ENCODE measurements around the gene FBXO46. TPM values are rescaled to one million over a fixed set of nuclear protein-coding genes. Genes with fewer than 3 reads are reported as not detected.

FBXO46 gene, protein sequence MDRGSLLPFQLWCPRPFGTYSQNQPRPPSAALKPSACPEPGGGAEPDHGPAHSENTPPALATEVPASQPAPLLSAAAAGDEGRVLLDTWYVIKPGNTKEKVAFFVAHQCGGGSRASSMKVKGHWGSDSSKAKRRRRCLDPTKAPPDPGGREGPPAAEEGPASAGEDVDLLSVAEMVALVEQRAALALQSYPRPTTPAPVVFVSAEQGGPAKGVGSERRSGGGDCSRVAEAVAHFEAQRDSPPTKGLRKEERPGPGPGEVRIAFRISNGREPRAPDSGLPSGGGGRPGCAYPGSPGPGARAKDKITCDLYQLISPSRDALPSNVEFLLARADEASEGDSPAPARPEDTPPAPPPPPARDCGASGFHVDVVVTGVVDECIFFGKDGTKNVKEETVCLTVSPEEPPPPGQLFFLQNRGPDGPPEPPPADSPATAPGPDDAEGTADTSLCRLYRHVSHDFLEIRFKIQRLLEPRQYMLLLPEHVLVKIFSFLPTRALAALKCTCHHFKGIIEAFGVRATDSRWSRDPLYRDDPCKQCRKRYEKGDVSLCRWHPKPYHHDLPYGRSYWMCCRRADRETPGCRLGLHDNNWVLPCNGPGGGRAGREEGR
- total RNA-seq (2014; rRNA removed; shearing (Covaris generic); ENCODE audit: low replicate concordance) = 4.3 and 12.3 TPM in 2 replicates

DNA sequence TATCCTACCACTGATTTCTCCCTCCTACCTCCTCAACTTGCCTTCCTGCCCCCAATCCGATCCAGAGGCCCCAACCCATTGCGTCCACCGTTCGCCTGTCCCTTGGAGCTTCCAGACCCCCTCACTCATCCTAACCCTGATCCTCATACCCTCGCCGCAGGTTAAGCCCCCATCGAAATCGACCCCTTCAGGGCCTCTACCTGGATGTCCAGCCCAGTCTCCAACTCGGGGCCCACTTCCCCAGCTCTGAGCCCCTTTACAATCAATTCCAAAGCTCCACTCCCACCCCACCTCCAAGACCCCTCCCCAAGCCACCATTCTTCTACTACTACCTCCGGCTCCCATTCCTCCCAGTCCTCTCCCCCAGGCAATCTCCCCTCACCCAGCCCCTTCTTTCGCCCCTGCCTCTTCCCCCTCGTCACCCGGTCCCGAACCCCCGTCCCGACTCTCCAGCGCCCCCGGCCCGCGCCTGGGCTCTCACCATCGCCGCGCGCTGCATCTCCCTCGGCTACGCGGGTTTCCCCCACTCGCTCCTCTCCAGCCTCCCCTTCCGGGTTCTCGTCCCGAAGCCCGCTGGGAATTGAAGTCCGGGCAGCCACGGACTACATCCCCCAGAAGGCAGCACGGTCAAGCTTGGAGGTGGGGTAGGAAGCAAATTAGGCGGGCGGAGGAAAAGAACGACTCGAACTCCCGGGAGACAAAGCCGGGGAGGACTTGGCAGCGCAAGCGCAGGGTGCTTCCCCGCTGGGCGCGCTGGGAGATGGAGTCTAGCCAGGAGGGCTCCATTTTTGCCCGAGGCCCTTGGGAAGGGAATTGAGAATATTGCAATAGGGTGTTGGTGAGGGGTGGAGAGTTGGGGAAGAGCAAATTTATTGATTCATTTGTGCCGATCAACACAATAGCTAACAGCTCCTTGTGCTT lies at the start of gene FBXO46:
TSS of gene FBXO46 (minus strand) at position 529 of the 921 bp plus-strand sequence. CDS start 17,401 bp downstream, outside the sequence.
- H3K4me3 ChIP-seq = peak within 1 kb of the TSS; percentile 82
- peak; percentile 99 for DNase-seq
- H3K36me3 ChIP-seq = peaks cover 7% of the 10 kb centered on the region
- no peaks in the 10 kb centered on the region for H3K9me3 ChIP-seq
- H3K27me3 ChIP-seq = no peaks in the 10 kb centered on the region

DNA sequence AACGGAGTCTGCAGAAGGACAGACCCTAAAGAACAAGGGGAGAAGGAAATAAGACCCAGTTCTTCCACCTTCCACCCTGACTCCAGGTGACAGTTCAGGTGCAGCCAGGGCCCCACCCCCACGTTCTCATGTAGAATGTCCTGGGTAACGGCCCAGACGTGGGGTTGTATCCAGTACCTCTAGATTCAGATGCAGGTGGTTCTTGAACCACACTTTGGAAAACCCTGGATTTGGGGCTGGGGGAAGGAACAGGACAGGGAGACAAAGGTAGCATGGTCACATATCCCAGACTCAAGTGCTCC lies 49.4 kb upstream of the FBXO46 start:
- Histone ChIP-seq H3K36me3 (peaks cover 62% of the 10 kb centered on the region), H3K27me3 (no peaks in the 10 kb centered on the region), H3K4me3 (no peak overlapping the region), H3K9me3 (no peaks in the 10 kb centered on the region)
- no peak for DNase-seq

- Histone ChIP-seq H3K27me3 (no peaks in the 10 kb centered on the region), H3K9me3 (no peaks in the 10 kb centered on the region), H3K36me3 (peaks cover 62% of the 10 kb centered on the region), H3K4me3 (no peak overlapping the region)
- DNase-seq = peak; percentile 47
Observed at GRCh38 chr19:45779231-45780145, 48.8 kb upstream of the FBXO46 start.

DNA sequence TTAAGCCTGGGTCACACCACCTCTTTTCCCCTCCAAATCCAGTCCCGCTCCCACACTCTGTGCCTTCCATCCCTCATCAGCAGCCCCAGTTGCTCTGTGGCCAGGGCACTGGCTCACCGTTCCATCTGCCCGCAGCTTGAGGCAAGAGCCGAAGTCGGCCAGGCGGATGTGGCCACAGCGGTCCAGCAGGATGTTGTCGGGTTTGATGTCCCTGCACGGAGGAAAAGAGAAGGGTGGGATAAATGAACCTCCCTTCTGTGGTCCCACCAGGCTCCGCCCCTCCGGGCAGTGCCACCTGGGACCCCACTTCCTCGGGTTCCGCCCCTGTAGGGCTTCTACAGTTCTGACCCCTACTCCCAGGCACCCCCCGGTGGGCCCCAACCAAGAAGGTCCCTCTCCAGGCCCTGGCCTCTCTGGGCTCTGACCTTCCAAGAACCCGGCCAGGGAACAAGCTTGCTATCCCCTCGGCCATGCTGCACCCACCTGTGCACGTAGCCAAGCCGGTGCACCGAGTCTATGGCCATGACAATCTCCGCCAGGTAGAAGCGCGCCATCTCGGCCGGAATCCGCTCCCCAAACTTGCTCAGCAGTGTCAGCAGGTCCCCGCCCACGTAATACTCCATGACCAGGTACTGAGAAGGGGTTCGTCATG lies 47.4 kb upstream of the FBXO46 start:
- peaks cover 60% of the 10 kb centered on the region for H3K36me3 ChIP-seq
- H3K4me3 ChIP-seq = no peak overlapping the region
- DNase-seq = no peak
- H3K9me3 ChIP-seq = no peaks in the 10 kb centered on the region
- no peaks in the 10 kb centered on the region for H3K27me3 ChIP-seq

GRCh38 chr19:45777395-45777961 lies 46.8 kb upstream of the FBXO46 start:
- no peak for DNase-seq
- Histone ChIP-seq H3K4me3 (no peak overlapping the region), H3K9me3 (no peaks in the 10 kb centered on the region), H3K36me3 (peaks cover 66% of the 10 kb centered on the region), H3K27me3 (no peaks in the 10 kb centered on the region)

DNA sequence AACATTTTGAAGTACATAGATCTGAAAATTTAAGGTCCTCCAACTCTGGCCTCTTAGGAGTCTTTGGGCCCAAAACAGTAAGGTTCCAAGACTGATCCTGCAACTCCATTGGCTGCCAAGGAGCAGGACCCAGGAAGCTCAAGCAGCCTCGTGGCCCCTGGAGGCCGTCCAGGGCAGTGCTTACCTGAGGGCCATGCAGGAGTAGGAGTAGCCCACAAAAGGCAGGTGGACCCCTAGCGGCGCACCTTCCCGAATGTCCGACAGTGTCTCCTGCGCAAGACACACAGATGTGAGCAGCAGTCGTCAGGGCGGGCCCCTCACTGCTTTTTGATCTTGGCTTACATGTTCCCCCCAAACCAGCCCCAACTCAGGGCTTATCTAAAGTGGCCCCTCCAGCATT lies 44.1 kb upstream of the FBXO46 start:
- DNase-seq = no peak
- Histone ChIP-seq H3K27me3 (no peaks in the 10 kb centered on the region), H3K36me3 (peaks cover 75% of the 10 kb centered on the region), H3K9me3 (no peaks in the 10 kb centered on the region), H3K4me3 (no peak overlapping the region)

DNA sequence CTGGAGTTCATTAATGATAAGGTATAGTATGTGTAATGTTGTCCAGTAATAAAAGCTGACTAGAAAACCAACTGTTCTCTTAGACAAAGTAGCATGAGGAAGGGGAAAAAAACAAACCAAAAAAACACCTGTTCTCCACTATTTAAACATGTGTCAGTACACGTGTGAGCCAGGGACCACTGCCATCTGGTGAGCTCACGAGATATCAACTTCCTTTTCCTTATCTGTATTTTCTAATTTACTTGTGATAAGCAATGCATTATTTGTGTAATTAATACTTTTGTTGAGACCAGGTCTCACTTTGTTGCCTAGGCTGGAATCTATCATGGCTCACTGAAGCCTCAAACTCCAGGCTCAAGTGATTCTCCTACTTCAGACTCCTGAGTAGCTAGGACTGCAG lies 42.7 kb upstream of the FBXO46 start:
- H3K9me3 ChIP-seq = no peaks in the 10 kb centered on the region
- no peaks in the 10 kb centered on the region for H3K27me3 ChIP-seq
- peaks cover 67% of the 10 kb centered on the region for H3K36me3 ChIP-seq

GRCh38 chr19:45772912-45773311 lies 42.2 kb upstream of the FBXO46 start:
- DNase-seq = no peak
- Histone ChIP-seq H3K4me3 (no peak overlapping the region), H3K9me3 (no peaks in the 10 kb centered on the region), H3K36me3 (peaks cover 63% of the 10 kb centered on the region), H3K27me3 (no peaks in the 10 kb centered on the region)

More for the DNA sequence above, 42.7 kb upstream of the FBXO46 start:
- no peak overlapping the region for H3K4me3 ChIP-seq
- DNase-seq = no peak

GRCh38 chr19:45772130-45772840 lies 41.6 kb upstream of the FBXO46 start:
- DNase-seq = no peak
- Histone ChIP-seq H3K36me3 (peaks cover 56% of the 10 kb centered on the region), H3K27me3 (no peaks in the 10 kb centered on the region), H3K4me3 (no peak overlapping the region), H3K9me3 (no peaks in the 10 kb centered on the region)

GRCh38 chr19:45771311-45771933 lies 40.7 kb upstream of the FBXO46 start:
- Histone ChIP-seq H3K4me3 (no peak overlapping the region), H3K27me3 (no peaks in the 10 kb centered on the region), H3K9me3 (no peaks in the 10 kb centered on the region), H3K36me3 (peaks cover 51% of the 10 kb centered on the region)
- no peak for DNase-seq

GRCh38 chr19:45770192-45771101 lies 39.8 kb upstream of the FBXO46 start:
- Histone ChIP-seq H3K27me3 (no peaks in the 10 kb centered on the region), H3K4me3 (peak overlapping the region; percentile 78), H3K9me3 (no peaks in the 10 kb centered on the region), H3K36me3 (peaks cover 57% of the 10 kb centered on the region)
- peak; percentile 89 for DNase-seq

DNA sequence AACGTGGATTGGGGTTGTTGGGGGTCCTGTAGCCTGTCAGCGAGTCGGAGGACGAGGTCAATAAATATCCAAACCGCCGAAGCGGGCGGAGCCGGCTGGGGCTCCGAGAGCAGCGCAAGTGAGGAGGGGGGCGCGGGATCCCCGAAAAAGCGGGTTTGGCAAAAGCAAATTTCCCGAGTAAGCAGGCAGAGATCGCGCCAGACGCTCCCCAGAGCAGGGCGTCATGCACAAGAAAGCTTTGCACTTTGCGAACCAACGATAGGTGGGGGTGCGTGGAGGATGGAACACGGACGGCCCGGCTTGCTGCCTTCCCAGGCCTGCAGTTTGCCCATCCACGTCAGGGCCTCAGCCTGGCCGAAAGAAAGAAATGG lies 39.1 kb upstream of the FBXO46 start:
- peaks cover 56% of the 10 kb centered on the region for H3K36me3 ChIP-seq
- DNase-seq = peak; percentile 52
- no peaks in the 10 kb centered on the region for H3K9me3 ChIP-seq
- H3K4me3 ChIP-seq = peak overlapping the region; percentile 78
- H3K27me3 ChIP-seq = no peaks in the 10 kb centered on the region

- peak; percentile 98 for DNase-seq
- Histone ChIP-seq H3K36me3 (peaks cover 50% of the 10 kb centered on the region), H3K9me3 (no peaks in the 10 kb centered on the region), H3K4me3 (peak within 1 kb of the TSS; percentile 78), H3K27me3 (no peaks in the 10 kb centered on the region)
Observed at GRCh38 chr19:45768984-45769782, 38.5 kb upstream of the FBXO46 start, which contains the start of gene SIX5. Gene SIX5 (minus strand): TSS chr19:45769252. CDS start chr19:45768844, 408 bp downstream.
